Body of pancreas (tissue), 4 donors: Measurements from ENCODE around the gene PRKCB. TPM values are rescaled to one million over a fixed set of nuclear protein-coding genes. Genes with fewer than 3 reads are reported as not detected.
"Not testable (repeated sequence)": the region's sequence is repeated elsewhere in the genome, so short reads cannot be mapped to it uniquely, and the experiment has no call there.

Experiments
- ATAC-seq: fragments of 150-250 bp; one replicate; pipeline ENCODE4 v1.9.1; 2016
- DNase-seq, 4 donors: peaks; one replicate each; pipeline ENCODE4 v3.0.0-alpha.2; 2019
- H3K27ac ChIP-seq, 4 donors: fragments of 200-600 bp; sonication (generic); 1 replicate in 3 of 4; 2 replicates in 1 of 4; pipeline versions ENCODE4 v1.5.1 to v1.6.1; 2016 to 2019; ENCODE audit warnings: mild to moderate bottlenecking in 1 of 4, mixed read lengths in 1 of 4, moderate library complexity in 1 of 4
- H3K27me3 ChIP-seq, 2 donors: fragments of 200-600 bp; sonication (generic); one replicate each; pipeline ENCODE4 v1.6.0; 2016; ENCODE audit warnings: mild to moderate bottlenecking in 1 of 2
- H3K36me3 ChIP-seq, 2 donors: fragments of 200-600 bp; sonication (generic); replicated peaks in 1 of 2; 2 replicates each; pipeline ENCODE4 v1.5.1; 2016; ENCODE audit warnings: low read depth in 2 of 2; ENCODE audit not compliant: insufficient read depth in 1 of 2
- H3K4me1 ChIP-seq: fragments of 200-600 bp; sonication (generic); one replicate; pipeline ENCODE4 v1.6.0; 2016
- H3K4me3 ChIP-seq, 2 donors: fragments of 200-600 bp; sonication (generic); 1 replicate in 1 of 2; 2 replicates in 1 of 2; pipeline ENCODE4 v1.5.1; 2016 to 2019
- H3K9me3 ChIP-seq, 3 donors: fragments of 200-600 bp; sonication (generic); 1 replicate in 2 of 3; 2 replicates in 1 of 3; pipeline ENCODE4 v1.5.1; 2016
- CTCF ChIP-seq, 7 experiments: fragments of 450-650 bp in 4 of 7; fragments of 200-600 bp in 3 of 7; sonication (generic) in 3 of 7; IDR thresholded peaks; one replicate each; pipeline ENCODE4 v1.5.1; 2016 to 2019; ENCODE audit warnings: antibody characterized with exemption in 7 of 7
- POLR2A ChIP-seq, 3 donors: fragments of 450-650 bp; IDR thresholded peaks; one replicate each; pipeline ENCODE4 v1.6.1; 2016; ENCODE audit warnings: antibody characterized with exemption in 3 of 3, mild to moderate bottlenecking in 2 of 3
- WGBS, 2 donors: methylation state at CpG; one replicate each; pipeline ENCODE4 v1.1.5; 2017; 5-methylcytosine and 5-hydroxymethylcytosine counted together
- intact Hi-C: fragments of 100-400 bp; cut with DNase I; formaldehyde crosslinking; loops from one replicate; pipeline ENCODE4 v1.15.1; 2023
- total RNA-seq, 2 donors: library from RNA; depleted of rRNA; stranded (reverse); fragments of >200 nt; gene quantifications; one replicate each; pipeline ENCODE4 v1.1.0, GENCODE V29; 2016

Gene PRKCB
- total RNA-seq, 2 donors from 2014 or later: 0.33 to 10.6 TPM

GRCh38 chr16:24145927-24146326, 310.1 kb downstream of the PRKCB start:
- WGBS, 2 donors: 62 to 83% methylated on average over 3 of the region's 3 CpGs

DNA sequence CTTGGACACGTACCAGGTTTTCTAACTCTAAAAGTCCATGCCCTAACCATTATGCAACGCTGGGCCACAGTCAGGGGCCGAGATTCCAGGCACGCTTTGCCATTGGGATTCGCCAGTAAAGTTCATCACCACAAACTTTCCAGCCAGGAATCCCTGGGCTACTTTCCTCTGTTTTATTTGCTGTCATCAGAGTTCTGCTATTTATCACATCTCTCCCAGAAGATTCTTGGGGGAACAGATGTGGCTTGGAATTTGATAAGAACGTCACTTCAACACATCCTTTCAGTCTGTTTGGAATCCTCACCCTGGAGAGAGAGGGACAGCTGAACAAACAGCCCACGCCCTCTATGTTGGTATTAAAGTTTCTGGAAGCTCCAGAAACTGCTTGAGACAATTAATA, 310.7 kb downstream of the PRKCB start:
- TF ChIP-seq POLR2A (IDR thresholded peaks at IDR 0.05) (no peak), CTCF (IDR thresholded peaks at IDR 0.05) (no peak)
- Histone ChIP-seq H3K27me3 (no peaks in the 10 kb centered on the region), H3K4me1 (no peaks in the 10 kb centered on the region), H3K9me3 (no peaks in the 10 kb centered on the region), H3K36me3 (no peaks in the 10 kb centered on the region), H3K4me3 (no peak overlapping the region), H3K27ac (no peak overlapping the region)
- intact Hi-C loops: no loop called here
- 47 to 56% methylated on average over 7 of the region's 7 CpGs for WGBS, 2 donors
- DNase-seq (no peak), ATAC-seq (no peak)

More at GRCh38 chr16:24145927-24146326, 310.1 kb downstream of the PRKCB start:
- Histone ChIP-seq H3K9me3 (no peaks in the 10 kb centered on the region), H3K36me3 (no peaks in the 10 kb centered on the region), H3K27me3 (no peaks in the 10 kb centered on the region), H3K4me3 (no peak overlapping the region), H3K4me1 (no peaks in the 10 kb centered on the region), H3K27ac (no peak overlapping the region)
- DNase-seq (no peak), ATAC-seq (no peak)
- TF ChIP-seq CTCF (IDR thresholded peaks at IDR 0.05): no peak
- no peak for TF ChIP-seq POLR2A (IDR thresholded peaks at IDR 0.05)
- intact Hi-C loops: no loop called here

- TF ChIP-seq CTCF (IDR thresholded peaks at IDR 0.05) (no peak), POLR2A (IDR thresholded peaks at IDR 0.05) (no peak)
- H3K36me3 ChIP-seq: no peaks in the 10 kb centered on the region
- 63 to 64% methylated on average over 3 of the region's 3 CpGs for WGBS, 2 donors
- no peak overlapping the region for H3K4me3 ChIP-seq
- ATAC-seq (no peak), DNase-seq (no peak)
- H3K27me3 ChIP-seq: no peaks in the 10 kb centered on the region
- H3K27ac ChIP-seq: no peak overlapping the region
- no peaks in the 10 kb centered on the region for H3K9me3 ChIP-seq
- intact Hi-C loops: no loop called here
- no peaks in the 10 kb centered on the region for H3K4me1 ChIP-seq
Observed at GRCh38 chr16:24149102-24149501, 313.3 kb downstream of the PRKCB start.

DNA sequence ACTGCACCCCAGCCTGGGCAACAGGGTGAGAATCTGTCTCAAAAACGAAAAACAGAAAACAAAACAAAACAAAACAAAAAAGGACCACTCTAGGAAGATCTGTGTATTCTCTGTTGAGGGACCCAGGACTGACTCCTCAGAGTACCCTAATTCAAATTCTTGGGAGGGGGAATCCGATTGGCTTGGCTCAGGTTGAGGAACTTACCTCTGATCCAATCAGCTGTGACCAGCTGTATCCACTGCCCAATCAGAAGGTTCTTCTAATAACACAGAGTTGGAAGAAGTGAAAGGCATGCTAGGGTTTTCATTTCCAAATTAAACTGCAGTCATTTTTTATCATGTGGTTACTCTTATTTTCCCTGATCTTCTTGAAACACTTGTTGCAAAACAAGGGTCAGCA, 314.5 kb downstream of the PRKCB start:
- Histone ChIP-seq H3K4me3 (no peak overlapping the region), H3K27me3 (no peaks in the 10 kb centered on the region), H3K9me3 (no peaks in the 10 kb centered on the region), H3K36me3 (no peaks in the 10 kb centered on the region), H3K4me1 (no peaks in the 10 kb centered on the region), H3K27ac (no peak overlapping the region)
- TF ChIP-seq POLR2A (IDR thresholded peaks at IDR 0.05) (no peak), CTCF (IDR thresholded peaks at IDR 0.05) (no peak)
- intact Hi-C loops: no loop called here
- ATAC-seq: no peak
- WGBS, 2 donors: 45 to 63% methylated on average over 2 of the region's 2 CpGs
- DNase-seq: no peak

DNA sequence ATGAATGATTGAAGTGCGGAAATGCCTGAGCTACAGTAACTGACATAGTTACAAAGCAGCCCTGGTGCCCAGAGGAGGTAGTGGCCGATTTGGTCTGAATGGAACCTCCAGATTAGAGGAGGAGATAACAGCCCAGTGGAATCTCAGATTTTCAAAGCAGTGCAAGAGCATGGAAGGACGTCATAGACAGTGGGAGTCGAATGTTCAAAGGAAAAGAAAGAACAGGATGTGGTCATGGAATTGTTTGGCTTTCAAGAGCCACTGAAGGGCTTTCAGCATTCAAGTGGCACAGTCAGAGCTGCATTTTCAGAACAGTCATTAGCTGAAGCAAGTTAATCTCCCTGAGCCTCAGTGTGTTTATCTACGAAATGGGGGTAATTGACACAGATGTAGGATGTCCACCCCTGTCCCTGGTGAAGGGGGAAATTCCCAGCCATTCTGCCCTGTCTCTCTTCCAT, 315.7 kb downstream of the PRKCB start:
- H3K9me3 ChIP-seq: no peaks in the 10 kb centered on the region
- DNase-seq: no peak
- intact Hi-C loops: no loop called here
- no peak overlapping the region for H3K27ac ChIP-seq
- H3K36me3 ChIP-seq: no peaks in the 10 kb centered on the region
- no peak for TF ChIP-seq CTCF (IDR thresholded peaks at IDR 0.05)
- no peak for TF ChIP-seq POLR2A (IDR thresholded peaks at IDR 0.05)
- no peak for ATAC-seq
- H3K27me3 ChIP-seq: no peaks in the 10 kb centered on the region
- no peaks in the 10 kb centered on the region for H3K4me1 ChIP-seq
- WGBS, 2 donors: 36 to 46% methylated on average over 5 of the region's 5 CpGs
- no peak overlapping the region for H3K4me3 ChIP-seq

DNA sequence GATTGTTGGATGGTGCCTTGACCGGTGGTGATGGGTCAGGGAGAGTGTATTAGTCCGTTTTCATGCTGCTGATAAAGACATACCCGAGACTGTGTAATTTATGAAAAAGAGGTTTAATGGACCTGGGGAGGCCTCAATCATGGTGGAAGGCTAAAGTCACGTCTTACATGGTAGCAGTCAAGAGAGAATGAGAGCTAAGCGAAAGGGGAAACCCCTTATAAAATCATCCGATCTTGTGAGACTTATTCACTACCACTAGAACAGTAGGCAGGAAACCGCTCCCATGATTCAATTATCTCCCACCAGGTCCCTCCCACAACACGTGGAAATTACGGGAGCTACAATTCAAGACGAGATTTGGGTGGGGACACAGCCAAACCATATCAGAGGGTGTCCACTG, 316.3 kb downstream of the PRKCB start:
- H3K4me1 ChIP-seq, intact Hi-C loops, ATAC-seq, DNase-seq, H3K4me3 ChIP-seq, H3K27me3 ChIP-seq, H3K36me3 ChIP-seq, H3K9me3 ChIP-seq, H3K27ac ChIP-seq: not testable (repeated sequence)
- 62 to 69% methylated on average over 10 of the region's 10 CpGs for WGBS, 2 donors
